Medulla oblongata (tissue), 1 donor: ENCODE measurements around the gene C13orf46.
A peak's percentile ranks its signal among the peaks of the same experiment; 100 is the strongest.

Experiments used
- DNase-seq: peaks from one replicate; pipeline ENCODE4 v3.0.0-alpha.2; 2015; ENCODE audit errors: extremely low spot score

The C13orf46 gene

DNA sequence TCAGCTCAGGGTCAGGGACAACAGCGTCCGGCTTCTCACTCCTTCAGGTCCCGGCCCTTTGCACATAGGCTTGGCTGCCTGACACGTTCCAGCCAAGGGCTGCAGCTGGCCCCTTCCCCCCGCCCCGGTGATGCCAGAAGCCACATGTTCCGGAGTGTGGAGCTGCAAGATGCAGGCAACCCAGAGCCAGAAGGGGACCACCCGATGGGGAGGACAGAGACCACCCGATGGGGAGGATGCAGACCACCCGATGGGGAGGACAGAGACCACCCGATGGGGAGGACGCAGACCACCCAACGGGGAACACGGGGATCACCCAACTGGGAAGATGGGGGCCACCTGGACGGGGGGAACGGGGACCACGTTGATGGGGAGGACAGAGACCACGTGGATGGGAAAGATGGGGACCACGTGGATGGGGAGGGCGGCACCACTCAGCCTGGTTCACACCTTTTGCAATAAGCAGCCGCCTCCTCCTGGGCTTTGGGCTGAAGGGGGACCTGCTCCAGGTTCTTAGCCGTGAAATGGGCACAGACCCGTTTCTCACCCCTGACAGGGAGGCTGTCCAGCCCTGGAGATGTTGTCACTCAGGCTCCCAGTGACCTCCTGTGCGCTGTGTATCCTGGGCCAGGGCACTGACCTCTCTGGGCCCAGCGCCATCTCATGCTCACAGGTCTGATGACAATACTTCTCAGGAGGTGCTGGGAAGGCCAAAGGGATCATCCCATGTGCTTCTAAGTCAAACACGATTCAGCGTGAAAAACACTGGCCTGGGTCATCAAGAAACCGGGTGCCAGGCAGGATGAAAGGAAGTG lies 34.5 kb downstream of the C13orf46 start:
- no peak for DNase-seq

- DNase-seq, result no peak
Observed at GRCh38 chr13:113938716-113939115, 35.2 kb downstream of the C13orf46 start.

DNA sequence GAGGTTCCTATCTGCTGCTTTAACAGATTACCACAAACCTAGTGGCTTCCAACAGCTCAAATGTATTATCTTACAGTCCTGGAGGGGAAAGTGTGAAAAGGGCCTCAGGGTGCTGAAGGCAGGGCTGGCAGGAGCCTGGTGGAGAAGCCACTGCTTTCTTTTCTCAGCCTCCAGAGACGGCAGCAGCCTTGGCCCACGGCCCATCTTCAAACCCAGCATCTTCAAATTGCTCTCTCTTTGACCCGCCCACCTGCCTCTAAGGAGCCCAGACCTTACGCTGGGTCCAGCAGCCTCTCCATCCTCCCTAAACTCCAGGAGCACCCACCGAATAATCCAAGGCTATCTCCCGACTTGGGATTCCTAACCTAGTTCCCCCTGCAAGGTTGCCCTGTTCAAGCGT lies 35.6 kb downstream of the C13orf46 start:
- no peak for DNase-seq

DNA sequence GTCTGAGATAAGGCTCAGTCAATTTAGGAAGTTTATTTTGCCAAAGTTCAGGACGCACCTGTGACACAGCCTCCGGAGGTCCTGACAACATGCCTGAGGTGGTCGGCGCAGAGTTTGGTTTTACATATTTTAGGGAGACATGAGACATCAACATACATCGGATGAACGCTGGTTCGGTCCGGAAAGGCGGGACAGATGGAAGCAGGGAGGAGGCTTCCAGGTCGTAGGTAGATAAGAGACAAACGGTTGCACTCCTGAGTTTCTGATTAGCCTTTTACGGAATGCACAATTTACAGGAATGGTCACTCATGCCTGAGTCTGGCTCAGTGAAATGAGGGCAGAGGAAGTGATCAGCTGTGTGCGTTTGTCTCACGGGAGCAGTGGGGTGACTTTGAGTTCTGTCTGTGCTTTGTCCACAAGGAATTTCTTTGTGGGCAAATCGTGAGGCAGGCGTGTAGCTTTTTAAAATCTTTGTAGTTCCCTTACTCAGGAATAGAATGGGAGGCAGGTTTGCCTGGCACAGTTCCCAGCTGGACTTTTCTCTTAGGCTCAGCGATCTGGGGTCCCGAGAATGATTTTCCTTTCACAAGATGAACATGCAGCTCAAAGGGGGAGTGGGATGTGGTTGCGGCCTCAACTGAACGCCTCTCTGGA lies 36.2 kb downstream of the C13orf46 start:
- no peak for DNase-seq

- DNase-seq, result no peak
Observed at GRCh38 chr13:113937073-113937472, 36.8 kb downstream of the C13orf46 start.

DNA sequence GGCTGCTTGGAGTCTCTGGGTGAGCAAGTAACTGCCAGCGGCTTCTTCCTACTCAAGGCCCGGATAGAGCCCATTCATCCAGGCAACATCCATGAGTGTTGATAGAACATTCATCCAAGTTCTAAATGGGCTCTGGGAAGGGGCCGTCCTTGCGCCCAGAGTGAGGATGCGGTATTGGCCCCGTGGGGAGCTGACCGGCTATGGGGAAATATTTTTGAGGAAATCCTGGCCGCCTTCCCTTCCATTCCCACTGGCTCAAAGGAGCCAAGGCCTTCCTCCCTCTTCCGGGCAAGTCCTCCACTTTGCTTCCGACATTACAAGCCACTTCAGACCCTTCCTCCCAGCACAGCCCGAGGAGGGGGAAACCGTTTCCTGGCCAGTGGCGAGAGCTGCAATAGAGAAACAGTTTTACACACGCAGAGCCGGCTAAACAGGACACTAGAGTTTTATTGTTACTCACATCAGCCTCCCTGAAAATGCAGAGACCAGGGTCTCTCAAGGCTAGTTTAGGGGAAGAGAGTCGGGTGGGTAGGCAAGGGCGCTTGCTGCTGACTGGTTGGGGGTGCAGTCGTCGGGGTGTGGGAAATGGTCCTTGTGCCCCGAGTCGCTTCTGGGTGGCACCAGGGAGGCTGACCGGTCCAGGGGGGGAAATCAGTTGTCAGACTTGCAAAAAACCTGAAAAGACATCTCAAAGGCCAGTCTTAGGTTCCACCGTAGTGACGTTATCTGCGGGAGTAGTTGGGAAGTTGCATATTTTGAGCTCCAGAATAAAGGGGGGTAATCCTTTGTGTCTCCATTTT lies 37.5 kb downstream of the C13orf46 start:
- DNase-seq, result no peak

DNA sequence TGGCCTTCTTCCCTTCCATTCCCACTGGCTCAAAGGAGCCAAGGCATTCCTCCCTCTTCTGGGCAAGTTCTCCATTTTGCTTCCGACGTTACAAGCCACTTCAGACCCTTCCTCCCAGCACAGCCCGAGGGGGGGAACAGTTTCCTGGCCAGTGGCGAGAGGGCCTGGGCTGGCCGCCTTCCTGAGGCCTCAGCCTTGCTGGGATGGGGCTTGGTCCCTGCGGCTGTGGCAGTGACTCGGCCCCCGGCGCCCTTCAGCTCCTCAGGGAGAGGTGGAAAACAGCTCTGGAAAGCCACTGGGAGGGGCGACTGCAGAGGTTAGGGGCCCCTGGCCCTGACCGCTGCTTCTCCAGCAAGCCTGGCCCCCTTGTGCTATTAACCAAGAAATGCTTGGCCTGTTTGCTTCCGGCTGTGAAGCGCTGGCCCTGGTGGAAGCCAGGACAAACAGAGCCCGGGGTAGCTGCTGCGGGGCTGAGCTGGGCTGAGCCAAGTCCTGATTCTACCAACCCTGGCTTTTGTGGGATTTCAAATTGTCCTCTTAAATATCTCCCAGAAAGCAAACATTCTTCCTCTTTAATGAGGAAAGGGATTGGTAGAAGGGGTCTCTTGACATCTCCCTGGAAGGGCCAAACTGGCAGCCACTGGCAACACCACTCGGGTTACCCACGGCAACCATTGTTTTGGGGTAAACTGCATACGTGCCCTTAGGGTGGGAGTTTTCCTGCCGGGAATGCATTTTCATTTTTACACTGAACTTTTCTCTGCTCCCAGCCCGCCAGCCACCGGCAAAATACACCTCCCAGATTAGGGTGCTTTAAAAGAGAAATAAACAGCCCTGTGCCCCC lies 38.7 kb downstream of the C13orf46 start:
- no peak for DNase-seq

DNA sequence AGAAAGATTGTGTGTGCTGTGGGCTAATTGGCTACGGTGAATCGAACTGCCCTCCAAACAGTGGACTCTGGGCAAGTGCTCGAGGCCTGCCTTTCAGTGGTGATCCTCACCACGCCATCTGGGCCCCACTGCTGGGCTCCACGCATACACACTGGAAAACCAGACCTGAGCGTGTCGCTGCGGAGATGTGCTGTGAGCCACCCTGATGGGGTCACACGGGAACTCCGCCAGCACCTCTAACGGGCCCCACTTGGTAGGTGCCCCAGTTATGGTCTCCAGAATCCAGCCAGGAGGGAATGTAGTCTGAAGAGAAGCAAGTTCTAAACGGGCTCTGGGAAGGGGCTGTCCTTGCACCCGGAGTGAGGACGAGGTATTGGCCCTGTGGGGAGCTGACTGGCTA lies 39.3 kb downstream of the C13orf46 start:
- DNase-seq, result no peak

DNA sequence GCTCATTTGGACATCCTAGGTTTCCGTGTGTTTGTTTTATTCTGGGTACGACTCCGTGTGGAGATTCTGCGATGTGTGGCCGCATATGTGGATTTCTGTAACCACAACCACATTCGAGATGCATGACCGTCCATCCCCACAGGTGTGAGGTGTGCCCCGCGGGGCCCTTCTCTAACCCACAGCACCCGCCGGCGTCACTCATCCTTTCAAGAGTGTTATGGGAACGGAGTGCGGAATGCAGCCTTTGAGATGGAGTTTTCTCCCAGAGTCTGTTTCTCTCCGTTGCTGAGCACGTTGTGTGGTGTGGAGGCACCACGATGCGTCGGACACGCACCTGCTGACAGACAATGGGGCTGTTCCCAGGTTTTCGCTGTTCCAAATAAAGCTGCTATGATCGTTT lies 40.0 kb downstream of the C13orf46 start:
- DNase-seq, result no peak

- no peak for DNase-seq
Observed at GRCh38 chr13:113931841-113932459, 41.9 kb downstream of the C13orf46 start.

GRCh38 chr13:113930671-113931637 lies 42.9 kb downstream of the C13orf46 start:
- DNase-seq, result no peak

- no peak for DNase-seq
Observed at GRCh38 chr13:113929628-113930615, 44.0 kb downstream of the C13orf46 start.

DNA sequence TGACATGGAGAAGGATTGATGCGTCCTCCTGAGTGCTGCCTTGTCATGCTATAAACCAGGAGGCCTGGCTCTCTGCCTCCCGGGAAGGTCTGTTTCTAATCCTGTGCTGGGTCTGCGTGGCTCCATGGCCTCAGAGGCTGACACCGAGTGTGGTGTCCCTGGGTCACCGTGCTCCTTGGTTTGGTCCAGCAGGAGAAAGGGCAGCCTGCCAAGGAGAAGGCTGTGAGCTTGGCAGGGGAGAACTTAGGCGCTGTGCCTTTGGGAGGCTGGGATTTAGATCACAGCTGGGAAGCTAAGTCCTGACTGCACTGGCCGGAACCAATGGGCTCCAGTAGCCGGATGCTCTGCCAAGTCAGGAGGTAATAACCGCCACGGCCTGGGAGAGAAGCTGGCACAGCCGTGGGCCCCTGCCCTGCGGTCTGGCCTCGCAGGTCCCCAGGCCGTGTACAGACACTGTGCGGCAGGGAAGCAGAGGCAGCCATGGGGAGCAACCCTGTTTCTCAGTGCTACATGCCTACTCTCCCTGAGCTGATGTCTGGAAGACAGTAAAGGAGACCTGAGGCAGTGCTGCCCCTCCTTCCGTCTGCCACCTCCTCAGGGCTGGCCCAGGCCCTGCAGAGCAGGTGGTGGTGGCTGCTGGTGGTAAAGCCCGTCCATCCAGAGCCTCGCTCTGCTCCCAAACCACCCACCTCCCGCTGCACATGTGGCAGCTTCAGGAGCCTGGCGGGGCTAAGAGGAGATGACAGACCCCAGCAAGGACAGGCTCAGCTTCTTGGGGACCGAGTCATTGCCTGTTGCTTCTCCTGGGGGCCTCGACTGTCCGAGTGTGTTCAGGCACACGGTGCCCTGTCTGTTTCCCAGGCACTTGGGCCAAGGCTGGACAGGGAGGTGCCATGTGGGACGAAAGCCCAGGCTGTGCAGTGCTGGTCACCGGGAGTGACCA lies 44.9 kb downstream of the C13orf46 start:
- peak; percentile 83 for DNase-seq

DNA sequence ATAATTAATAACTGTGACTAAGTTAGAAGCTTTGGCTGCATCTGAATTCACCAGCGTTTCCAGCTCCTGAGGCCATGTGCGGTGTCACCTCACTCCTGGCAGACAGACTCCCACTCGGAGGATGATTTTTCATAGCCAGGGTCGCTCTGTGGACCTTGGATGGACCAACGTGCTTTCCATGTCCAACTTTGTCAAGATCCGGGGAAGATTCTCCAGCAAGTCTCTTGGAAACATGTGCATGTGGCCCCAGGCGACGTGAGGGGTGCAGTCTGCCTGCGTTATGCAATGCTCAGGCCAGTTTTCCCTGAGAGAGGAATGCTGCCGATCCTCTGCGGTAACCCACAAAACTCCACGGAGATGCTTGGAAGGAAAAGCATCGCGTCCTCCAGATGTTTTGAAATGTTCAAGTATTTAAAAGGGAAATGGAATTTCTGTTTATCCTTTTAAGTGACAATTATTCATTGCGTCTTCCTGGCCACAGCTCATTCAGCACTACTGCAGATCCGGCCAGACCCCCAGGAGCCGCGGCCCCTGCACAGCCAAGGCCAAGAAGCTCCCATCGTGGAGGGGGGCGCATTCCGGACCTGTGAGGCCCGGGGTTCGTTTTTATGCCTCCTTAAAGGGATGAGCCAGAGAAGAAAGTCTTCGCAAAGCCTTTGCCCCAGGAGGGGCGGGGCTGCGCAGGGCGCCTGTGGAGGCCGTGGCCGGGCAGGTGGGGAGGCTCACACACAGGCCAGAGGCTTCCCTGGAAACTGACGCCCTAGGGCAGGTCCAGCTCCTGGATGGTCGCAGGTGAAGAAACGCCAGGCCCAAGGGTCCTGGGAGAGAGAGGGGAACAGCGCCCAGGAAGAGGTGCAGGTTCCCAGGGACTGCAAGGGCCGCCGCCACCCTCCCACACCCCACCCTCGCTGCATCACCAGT lies 46.0 kb downstream of the C13orf46 start:
- no peak for DNase-seq

DNA sequence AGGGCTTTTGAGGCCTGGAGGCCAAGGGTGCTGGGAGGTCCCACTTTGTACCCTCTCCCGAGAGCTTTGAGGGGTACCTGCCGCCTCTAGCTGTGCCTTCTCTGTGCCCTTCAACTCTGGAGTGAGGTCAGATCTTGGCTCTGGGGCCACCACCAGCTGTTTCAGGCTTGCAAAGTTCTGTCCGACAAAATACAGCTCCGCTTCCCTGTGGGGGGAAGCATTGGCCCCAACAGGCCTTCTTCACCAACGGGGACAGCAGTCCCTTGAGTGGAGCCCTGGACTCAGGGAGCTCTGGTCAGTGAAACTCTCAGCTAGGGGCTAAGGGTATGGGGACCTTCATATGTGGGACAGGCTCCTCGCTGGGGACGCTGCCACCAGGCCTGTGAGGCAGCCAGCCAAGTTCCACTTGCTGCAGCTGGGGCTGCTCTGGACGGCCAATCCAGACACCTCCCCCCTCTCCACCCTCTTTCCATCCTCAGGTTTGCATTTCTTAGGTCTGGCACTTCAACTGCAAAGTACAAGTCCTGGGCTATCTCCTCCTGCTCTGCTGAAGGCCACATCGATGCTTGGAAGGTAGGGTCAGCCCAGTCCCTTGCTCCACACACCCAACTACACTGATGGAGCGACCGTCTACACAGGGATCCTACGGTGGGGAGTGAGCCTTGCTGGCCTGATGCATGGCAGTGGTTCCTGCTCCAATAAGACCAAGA lies 46.8 kb downstream of the C13orf46 start:
- no peak for DNase-seq

GRCh38 chr13:113926301-113926761 lies 47.5 kb downstream of the C13orf46 start:
- DNase-seq, result no peak
